Heart right ventricle (tissue), 16 donors: ENCODE data around the gene CGNL1. TPM values are rescaled to one million over a fixed set of nuclear protein-coding genes. Genes with fewer than 3 reads are reported as not detected.

Experiments used
- ATAC-seq, 8 donors: fragments of 200-7000 bp; cut with Tn5 transposase; one replicate each; pipeline ENCODE4 v1.9.1; 2020; ENCODE audit warnings: mild to moderate bottlenecking in 8 of 8, moderate library complexity in 8 of 8, moderate number of reproducible peaks in 1 of 8
- DNase-seq, 2 donors: peaks; one replicate each; pipeline ENCODE4 v3.0.0-alpha.2; 2020
- H3K27ac ChIP-seq, 10 donors: fragments of 200-600 bp; sonication (generic) in 2 of 10; one replicate each; pipeline versions ENCODE4 v1.5.0 to v1.8.0; 2020 to 2022; ENCODE audit warnings: mild to moderate bottlenecking in 3 of 10
- H3K27me3 ChIP-seq, 7 donors: fragments of 200-600 bp; one replicate each; pipeline ENCODE4 v1.8.0; 2021 to 2022; ENCODE audit warnings: mild to moderate bottlenecking in 2 of 7
- H3K36me3 ChIP-seq, 9 donors: fragments of 200-600 bp; sonication (generic) in 1 of 9; one replicate each; pipeline versions ENCODE4 v1.5.0 to v1.8.0; 2020 to 2022; ENCODE audit warnings: mild to moderate bottlenecking in 2 of 9
- H3K4me1 ChIP-seq, 9 donors: fragments of 200-600 bp; sonication (generic) in 1 of 9; one replicate each; pipeline versions ENCODE4 v1.5.0 to v1.8.0; 2020 to 2022; ENCODE audit warnings: mild to moderate bottlenecking in 4 of 9
- H3K4me3 ChIP-seq, 10 donors: fragments of 200-600 bp; sonication (generic) in 2 of 10; one replicate each; pipeline versions ENCODE4 v1.5.0 to v1.8.0; 2020 to 2022; ENCODE audit warnings: mild to moderate bottlenecking in 7 of 10, moderate library complexity in 2 of 10
- H3K9me3 ChIP-seq, 11 donors: fragments of 200-600 bp in 10 of 11; sonication (generic) in 2 of 11; one replicate each; pipeline versions ENCODE4 v1.5.0 to v1.8.0; 2013 to 2022; ENCODE audit warnings: mild to moderate bottlenecking in 2 of 11, control low read depth in 1 of 11, moderate library complexity in 1 of 11
- WGBS, 2 donors: extraction: QIAGEN DNeasy Blood & Tissue Kit; methylation state at CpG; one replicate each; pipeline ENCODE4 v1.1.7; 2013; ENCODE audit warnings: inconsistent platforms in 1 of 2; 5-methylcytosine and 5-hydroxymethylcytosine counted together
- intact Hi-C, 10 donors: fragments of 100-400 bp; cut with DNase I; formaldehyde crosslinking; loops; one replicate each; pipeline versions ENCODE4 v1.11.1 to v1.14.2; 2022
- polyA plus RNA-seq, 2 donors: library from polyadenylated mRNA; stranded (reverse); fragments of 200-250 nt; gene quantifications; one replicate each; pipeline ENCODE4 v1.2.3, GENCODE V29; 2013
- total RNA-seq, 10 donors: library from RNA; stranded (reverse); fragmentation: NEBNext Ultra II Directional in 3 of 10; extraction: Animal tissue kit (Norgen Biotek cat#: 25700) in 3 of 10; gene quantifications; one replicate each; pipeline versions ENCODE4 v1.2.1 to v1.2.4, GENCODE V29; 2021 to 2023
- TF ChIP-seq, protein P1 (sequence below), 9 donors: fragments of 200-600 bp; sonication (generic) in 2 of 9; IDR thresholded peaks; one replicate each; pipeline versions ENCODE4 v1.5.0 to v1.8.0; 2021 to 2022; ENCODE audit warnings: antibody characterized with exemption in 9 of 9, mild to moderate bottlenecking in 5 of 9, moderate library complexity in 1 of 9
- donor health status: Arrhythmogenic right ventricular cardiomyopathy.
- donor health status: ischemic (EF 13 %, LVEDD 7.1; RV severe dilation, severe dysfunction).
- donor health status: healthy with polysubstance abuse.
- donor health status: DM: no; HTN: yes; CAD: no.
- donor health status: DM: no; HTN: no; CAD: no.
- donor health status: ischemic (EF 25% LVEDD 6.9; RV normal size, moderate dysfunction).
- donor health status: ischemic (EF 25% LVEDD 5.7; RV mildly dilated, moderate dysfunction).
- donor health status: healthy.
- donor health status: DM: yes; HTN: yes; CAD: no.
- donor health status: Ischemic cardiomyopathy.
- donor health status: ischemic (EF 35%, LVEDD 5.7; RV mildly dilated, moderate dysfunction).
- donor health status: nonischemic (EF 11% LVEDD 7.7; RV severe dilation, severe dysfunction).
- donor health status: DM: yes; HTN: yes; CAD: no.
- donor health status: PGD.
- donor health status: ischemic (EF 29% LVEDD 5.4; RV normal size, mild dysfunction).
- donor health status: nonischemic (EF 23%, LVEDD 6.1; RV moderate dilation, normal function).

The CGNL1 gene
- total and polyA plus RNA-seq, 12 donors = 2.7 to 42.9 (median 33.7) TPM

DNA sequence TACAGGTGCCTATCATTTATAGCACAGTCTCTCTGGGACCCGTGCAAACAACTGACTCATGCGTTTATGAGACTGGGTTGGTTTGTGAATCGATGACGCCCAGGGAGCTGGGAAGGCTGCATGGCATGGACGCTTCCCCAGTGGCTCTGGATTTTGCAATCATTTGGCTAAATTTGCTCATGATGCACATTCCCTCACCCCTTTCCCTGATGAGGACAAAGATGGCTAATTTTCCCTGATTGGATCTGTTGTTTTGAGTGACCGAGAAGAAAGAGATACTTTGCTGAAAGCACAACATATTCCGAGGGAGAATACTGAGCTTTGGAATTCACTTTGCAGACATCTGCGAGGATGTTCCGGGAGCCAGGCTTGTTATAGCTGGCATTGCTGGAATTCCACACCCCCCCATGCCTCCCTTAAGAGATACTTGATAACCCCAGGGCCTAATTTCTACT is 51.1 kb downstream of the CGNL1 start:
- Histone ChIP-seq H3K27ac (peak overlapping the region in 6 of 10 donors; percentile 1 to 60 (median 27)), H3K36me3 (no peaks in the 10 kb centered on the region), H3K9me3 (no peaks in the 10 kb centered on the region), H3K4me3 (peak overlapping the region in 1 of 10 donors; percentile 8), H3K4me1 (peaks cover 0 to 42% (median 19%) of the 10 kb centered on the region in 9 donors), H3K27me3 (no peaks in the 10 kb centered on the region)
- no peak for DNase-seq
- WGBS, 2 donors = 30 to 38% methylated on average over 9 of the region's 9 CpGs
- peak in 7 of 8 donors; percentile 34 to 70 (median 39) for ATAC-seq
- intact Hi-C loops = no loop called here
- TF ChIP-seq, protein P1, sequence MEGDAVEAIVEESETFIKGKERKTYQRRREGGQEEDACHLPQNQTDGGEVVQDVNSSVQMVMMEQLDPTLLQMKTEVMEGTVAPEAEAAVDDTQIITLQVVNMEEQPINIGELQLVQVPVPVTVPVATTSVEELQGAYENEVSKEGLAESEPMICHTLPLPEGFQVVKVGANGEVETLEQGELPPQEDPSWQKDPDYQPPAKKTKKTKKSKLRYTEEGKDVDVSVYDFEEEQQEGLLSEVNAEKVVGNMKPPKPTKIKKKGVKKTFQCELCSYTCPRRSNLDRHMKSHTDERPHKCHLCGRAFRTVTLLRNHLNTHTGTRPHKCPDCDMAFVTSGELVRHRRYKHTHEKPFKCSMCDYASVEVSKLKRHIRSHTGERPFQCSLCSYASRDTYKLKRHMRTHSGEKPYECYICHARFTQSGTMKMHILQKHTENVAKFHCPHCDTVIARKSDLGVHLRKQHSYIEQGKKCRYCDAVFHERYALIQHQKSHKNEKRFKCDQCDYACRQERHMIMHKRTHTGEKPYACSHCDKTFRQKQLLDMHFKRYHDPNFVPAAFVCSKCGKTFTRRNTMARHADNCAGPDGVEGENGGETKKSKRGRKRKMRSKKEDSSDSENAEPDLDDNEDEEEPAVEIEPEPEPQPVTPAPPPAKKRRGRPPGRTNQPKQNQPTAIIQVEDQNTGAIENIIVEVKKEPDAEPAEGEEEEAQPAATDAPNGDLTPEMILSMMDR (IDR thresholded peaks at IDR 0.05) = no peak

DNA sequence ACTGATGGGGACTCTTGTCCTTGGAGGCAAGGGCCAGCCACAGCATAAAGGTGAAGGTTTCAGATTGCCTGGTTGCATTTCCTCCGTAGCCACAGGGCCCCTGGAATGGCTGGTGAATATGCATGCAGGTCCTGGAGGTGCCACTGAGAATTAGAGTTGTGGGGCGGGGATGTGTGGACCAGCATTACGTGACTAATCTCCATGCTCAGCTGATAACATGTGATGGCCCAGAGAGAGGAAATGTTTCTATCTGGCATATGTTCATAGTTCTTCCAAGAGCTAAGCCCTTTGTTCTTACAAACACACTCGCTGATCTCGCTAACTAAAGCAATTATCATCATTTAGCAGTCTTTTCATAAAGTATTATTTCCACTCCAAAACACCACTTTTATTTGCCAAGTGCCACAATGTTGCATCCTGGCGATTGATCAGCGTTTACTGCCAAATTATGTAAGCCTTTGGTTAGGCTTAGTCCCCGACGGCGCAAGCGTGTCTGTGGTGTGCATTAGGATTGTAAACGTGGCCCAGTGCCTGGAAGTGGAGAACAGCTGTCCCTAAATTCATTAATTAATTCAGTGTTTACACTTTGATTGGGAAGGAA is 55.9 kb downstream of the CGNL1 start:
- TF ChIP-seq, protein P1 (IDR thresholded peaks at IDR 0.05) = no peak
- H3K27ac ChIP-seq = peak overlapping the region in 2 of 10 donors; percentile 10 to 23
- intact Hi-C loops = no loop called here
- no peaks in the 10 kb centered on the region for H3K36me3 ChIP-seq
- H3K9me3 ChIP-seq = no peaks in the 10 kb centered on the region
- no peak overlapping the region for H3K4me3 ChIP-seq
- H3K4me1 ChIP-seq = peaks cover 0 to 45% (median 23%) of the 10 kb centered on the region in 9 donors
- DNase-seq (no peak), ATAC-seq (peak in 7 of 8 donors; percentile 32 to 78 (median 57))
- no peaks in the 10 kb centered on the region for H3K27me3 ChIP-seq
- WGBS, 2 donors = 36 to 42% methylated on average over 12 of the region's 12 CpGs

DNA sequence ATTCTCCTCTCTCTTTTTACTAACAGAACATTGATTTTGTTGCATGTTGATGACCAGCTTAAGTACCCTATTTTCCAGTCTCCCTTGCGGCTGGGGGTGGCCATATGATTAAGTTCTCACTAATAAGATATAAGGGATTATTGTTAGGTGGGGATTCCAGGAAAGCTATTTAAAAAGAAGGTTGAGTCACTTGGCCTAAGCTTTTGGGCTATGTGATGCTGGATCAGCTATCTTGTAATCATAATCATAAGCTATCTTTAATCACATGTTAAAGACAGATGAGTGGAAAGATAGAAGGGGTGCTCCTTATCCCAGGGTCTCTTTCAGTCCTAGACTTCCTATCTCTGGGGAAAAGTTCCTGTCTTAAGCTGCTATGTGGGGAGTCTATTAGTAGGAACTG is 59.9 kb downstream of the CGNL1 start:
- no peak for ATAC-seq
- no peak overlapping the region for H3K27ac ChIP-seq
- no peaks in the 10 kb centered on the region for H3K9me3 ChIP-seq
- 79 to 86% methylated on average over 1 of the region's 1 CpG for WGBS, 2 donors
- peaks cover 0 to 36% (median 15%) of the 10 kb centered on the region in 9 donors for H3K4me1 ChIP-seq
- H3K4me3 ChIP-seq = no peak overlapping the region
- H3K36me3 ChIP-seq = no peaks in the 10 kb centered on the region
- TF ChIP-seq, protein P1 (IDR thresholded peaks at IDR 0.05) = no peak
- no peak for DNase-seq
- H3K27me3 ChIP-seq = no peaks in the 10 kb centered on the region
- intact Hi-C loops = no loop called here

DNA sequence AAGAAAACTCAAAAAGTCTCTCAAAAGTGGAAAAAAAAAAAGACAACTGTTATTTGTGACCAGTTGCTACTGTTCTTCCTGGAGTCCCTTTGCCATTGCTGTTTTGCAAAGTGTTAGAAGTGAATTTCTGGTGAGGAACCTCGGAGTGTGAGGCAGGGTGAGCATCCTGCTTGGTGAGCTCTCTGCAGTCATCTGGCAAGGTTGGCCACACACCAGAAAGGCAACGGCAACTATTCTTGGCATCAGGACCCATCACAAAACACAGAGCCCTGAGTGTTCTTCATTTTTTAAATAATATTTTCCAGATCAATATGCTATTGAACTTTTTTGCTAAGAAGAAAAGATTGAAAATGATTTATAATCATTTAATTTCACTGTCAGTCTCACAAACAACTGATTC is 60.7 kb downstream of the CGNL1 start:
- intact Hi-C loops = no loop called here
- no peaks in the 10 kb centered on the region for H3K36me3 ChIP-seq
- WGBS, 2 donors = 14 to 19% methylated on average over 2 of the region's 2 CpGs
- no peak overlapping the region for H3K4me3 ChIP-seq
- H3K9me3 ChIP-seq = no peaks in the 10 kb centered on the region
- H3K4me1 ChIP-seq = peaks cover 0 to 31% (median 16%) of the 10 kb centered on the region in 9 donors
- TF ChIP-seq, protein P1 (IDR thresholded peaks at IDR 0.05) = no peak
- DNase-seq (no peak), ATAC-seq (peak in 2 of 8 donors; percentile 38 to 42)
- H3K27me3 ChIP-seq = no peaks in the 10 kb centered on the region
- peak overlapping the region in 1 of 10 donors; percentile 6 for H3K27ac ChIP-seq
